Vagina (tissue), 2 donors: ENCODE data around the gene SGCD. TPM values are rescaled to one million over a fixed set of nuclear protein-coding genes. Genes with fewer than 3 reads are reported as not detected.

Experiments
- DNase-seq, 2 donors: peaks; one replicate each; pipeline ENCODE4 v3.0.0-alpha.2; 2017; ENCODE audit errors: extremely low spot score in 2 of 2
- H3K27ac ChIP-seq: fragments of 200-600 bp; sonication (generic); one replicate; pipeline ENCODE4 v1.5.1; 2019
- H3K27me3 ChIP-seq: fragments of 200-600 bp; sonication (generic); one replicate; pipeline ENCODE4 v1.5.1; 2019
- H3K36me3 ChIP-seq, 2 donors: fragments of 200-600 bp; sonication (generic); one replicate each; pipeline ENCODE4 v1.5.1; 2017 to 2019
- H3K4me1 ChIP-seq: fragments of 200-600 bp; sonication (generic); one replicate; pipeline ENCODE4 v1.5.1; 2019
- H3K4me3 ChIP-seq, 2 donors: fragments of 200-600 bp; sonication (generic); 1 replicate in 1 of 2; 2 replicates in 1 of 2; pipeline ENCODE4 v1.5.1; 2016 to 2019
- H3K9me3 ChIP-seq: fragments of 200-600 bp; sonication (generic); one replicate; pipeline ENCODE4 v1.5.1; 2019
- POLR2A ChIP-seq, 2 donors: fragments of 450-650 bp; IDR thresholded peaks; one replicate each; pipeline ENCODE4 v1.6.1; 2017; ENCODE audit warnings: antibody characterized with exemption in 2 of 2, mild to moderate bottlenecking in 2 of 2, moderate library complexity in 2 of 2
- POLR2AphosphoS5 ChIP-seq, 2 donors: sonication (generic); formaldehyde crosslinking; IDR thresholded peaks; one replicate each; pipeline ENCODE4 v1.9.0; 2017; ENCODE audit warnings: antibody characterized with exemption in 2 of 2, mild to moderate bottlenecking in 2 of 2, low read depth in 1 of 2; ENCODE audit not compliant: insufficient read depth in 1 of 2
- intact Hi-C: fragments of 100-400 bp; cut with DNase I; formaldehyde crosslinking; loops from one replicate; pipeline ENCODE4 v1.15.1; 2023
- total RNA-seq: library from RNA; depleted of rRNA; stranded (reverse); fragments of >200 nt; gene quantifications from one replicate; pipeline ENCODE4 v1.2.3, GENCODE V29; 2016
- TF ChIP-seq, protein P1 (sequence below), 3 experiments: fragments of 450-650 bp in 2 of 3; fragments of 200-600 bp in 1 of 3; sonication (generic) in 1 of 3; IDR thresholded peaks; one replicate each; pipeline ENCODE4 v1.5.1; 2017 to 2019; ENCODE audit warnings: antibody characterized with exemption in 3 of 3, mild to moderate bottlenecking in 2 of 3, moderate library complexity in 2 of 3

The SGCD gene
- total RNA-seq, 1 donor from 2014 or later = 6.9 TPM

DNA sequence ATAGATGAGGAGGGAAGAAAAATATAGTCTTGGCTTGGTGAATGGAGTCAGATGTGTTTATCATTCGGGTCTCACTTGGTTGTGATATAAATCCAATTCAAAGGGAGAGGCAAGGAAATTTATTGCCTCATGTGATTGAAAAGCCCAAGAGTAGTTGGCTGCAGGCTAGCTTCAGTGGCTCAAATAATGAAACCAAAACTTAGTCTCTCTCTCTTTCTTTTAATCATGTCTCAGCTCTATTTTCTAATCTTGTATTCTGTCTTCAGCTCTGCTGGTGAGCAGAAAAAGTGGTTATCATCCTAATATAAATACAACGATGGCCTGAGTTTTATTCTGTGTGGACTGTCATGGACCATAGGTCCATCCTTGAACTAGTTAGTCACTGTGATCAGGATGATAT is 288.9 kb downstream of the SGCD start:
- Histone ChIP-seq H3K27ac (no peak overlapping the region), H3K9me3 (peaks cover under 1% of the 10 kb centered on the region), H3K4me1 (no peaks in the 10 kb centered on the region), H3K4me3 (no peak overlapping the region), H3K36me3 (no peaks in the 10 kb centered on the region), H3K27me3 (no peaks in the 10 kb centered on the region)
- DNase-seq = no peak
- TF ChIP-seq, protein P1, sequence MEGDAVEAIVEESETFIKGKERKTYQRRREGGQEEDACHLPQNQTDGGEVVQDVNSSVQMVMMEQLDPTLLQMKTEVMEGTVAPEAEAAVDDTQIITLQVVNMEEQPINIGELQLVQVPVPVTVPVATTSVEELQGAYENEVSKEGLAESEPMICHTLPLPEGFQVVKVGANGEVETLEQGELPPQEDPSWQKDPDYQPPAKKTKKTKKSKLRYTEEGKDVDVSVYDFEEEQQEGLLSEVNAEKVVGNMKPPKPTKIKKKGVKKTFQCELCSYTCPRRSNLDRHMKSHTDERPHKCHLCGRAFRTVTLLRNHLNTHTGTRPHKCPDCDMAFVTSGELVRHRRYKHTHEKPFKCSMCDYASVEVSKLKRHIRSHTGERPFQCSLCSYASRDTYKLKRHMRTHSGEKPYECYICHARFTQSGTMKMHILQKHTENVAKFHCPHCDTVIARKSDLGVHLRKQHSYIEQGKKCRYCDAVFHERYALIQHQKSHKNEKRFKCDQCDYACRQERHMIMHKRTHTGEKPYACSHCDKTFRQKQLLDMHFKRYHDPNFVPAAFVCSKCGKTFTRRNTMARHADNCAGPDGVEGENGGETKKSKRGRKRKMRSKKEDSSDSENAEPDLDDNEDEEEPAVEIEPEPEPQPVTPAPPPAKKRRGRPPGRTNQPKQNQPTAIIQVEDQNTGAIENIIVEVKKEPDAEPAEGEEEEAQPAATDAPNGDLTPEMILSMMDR (IDR thresholded peaks at IDR 0.05) = no peak
- TF ChIP-seq POLR2A (IDR thresholded peaks at IDR 0.05) = no peak
- no peak for TF ChIP-seq POLR2AphosphoS5 (IDR thresholded peaks at IDR 0.05; ENCODE audit: insufficient read depth in 1 of 2, low read depth in 1 of 2)
- intact Hi-C loops = no loop called here

DNA sequence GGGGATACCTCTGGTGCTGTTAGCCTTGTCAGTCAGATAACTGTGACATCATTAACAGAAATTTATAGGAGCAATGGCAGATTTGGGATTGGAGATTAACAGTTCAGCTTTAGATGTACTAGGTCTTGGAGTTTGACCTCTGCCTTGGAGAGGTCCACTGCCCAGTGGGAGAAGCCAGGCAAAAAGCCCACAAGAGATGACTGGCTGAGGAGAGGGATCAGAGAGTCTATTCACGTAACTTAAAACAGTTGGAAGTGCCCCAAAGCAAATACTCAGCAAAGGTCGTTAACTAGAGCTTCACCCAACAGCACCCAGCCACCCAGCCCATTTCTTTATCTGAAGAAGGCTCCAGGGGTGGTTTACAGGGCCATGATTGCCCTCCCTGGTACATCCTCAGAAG is 290.5 kb downstream of the SGCD start:
- Histone ChIP-seq H3K4me1 (no peaks in the 10 kb centered on the region), H3K27ac (no peak overlapping the region), H3K4me3 (no peak overlapping the region), H3K36me3 (no peaks in the 10 kb centered on the region), H3K9me3 (no peaks in the 10 kb centered on the region), H3K27me3 (no peaks in the 10 kb centered on the region)
- no peak for DNase-seq
- TF ChIP-seq, protein P1 (IDR thresholded peaks at IDR 0.05) = no peak
- no peak for TF ChIP-seq POLR2A (IDR thresholded peaks at IDR 0.05)
- no peak for TF ChIP-seq POLR2AphosphoS5 (IDR thresholded peaks at IDR 0.05; ENCODE audit: insufficient read depth in 1 of 2, low read depth in 1 of 2)
- intact Hi-C loops = no loop called here

DNA sequence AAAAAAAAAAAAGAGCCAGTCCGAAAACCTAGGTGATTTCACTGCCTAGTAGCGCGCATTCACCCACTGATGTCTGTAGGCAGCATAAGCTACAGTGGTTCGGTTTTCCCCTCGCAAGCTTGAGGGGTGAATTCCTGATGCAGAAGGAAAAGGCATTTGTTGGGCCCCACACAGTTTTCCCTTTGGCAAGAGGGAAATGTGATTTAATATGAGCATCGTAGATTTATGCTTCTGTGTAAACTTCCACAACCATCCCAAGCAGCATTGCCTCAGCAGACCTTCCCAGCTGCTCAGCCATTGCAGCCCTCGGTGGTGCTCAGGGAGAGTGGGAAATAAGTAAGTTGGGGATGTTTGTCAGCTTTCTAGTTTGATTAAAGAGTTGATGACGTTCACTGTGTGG is 291.6 kb downstream of the SGCD start:
- TF ChIP-seq, protein P1 (IDR thresholded peaks at IDR 0.05) = no peak
- TF ChIP-seq POLR2A (IDR thresholded peaks at IDR 0.05) = no peak
- no peak for TF ChIP-seq POLR2AphosphoS5 (IDR thresholded peaks at IDR 0.05; ENCODE audit: insufficient read depth in 1 of 2, low read depth in 1 of 2)
- no peak overlapping the region for H3K27ac ChIP-seq
- H3K9me3 ChIP-seq = no peaks in the 10 kb centered on the region
- intact Hi-C loops = no loop called here
- no peaks in the 10 kb centered on the region for H3K36me3 ChIP-seq
- no peak overlapping the region for H3K4me3 ChIP-seq
- H3K27me3 ChIP-seq = no peaks in the 10 kb centered on the region
- H3K4me1 ChIP-seq = no peaks in the 10 kb centered on the region
- DNase-seq = no peak

DNA sequence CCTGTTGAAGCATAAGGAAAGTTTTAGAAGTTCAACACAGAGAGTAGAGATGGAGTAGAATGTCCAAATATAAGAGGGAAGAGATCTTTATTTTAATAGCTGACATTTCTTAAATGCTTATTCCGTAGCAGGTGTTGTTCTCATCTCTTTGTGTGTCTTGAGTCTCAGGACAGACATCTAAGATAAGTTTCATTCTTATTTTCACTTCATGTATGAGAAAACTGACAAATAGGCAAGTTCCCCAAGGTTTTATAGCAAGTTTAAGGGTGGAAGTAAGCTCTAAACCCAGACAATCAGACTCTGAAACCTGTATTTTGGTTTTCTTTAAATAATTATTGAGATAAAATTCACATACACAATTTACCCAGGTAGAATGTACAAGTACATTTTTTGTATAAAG is 294.8 kb downstream of the SGCD start:
- Histone ChIP-seq H3K4me3 (no peak overlapping the region), H3K27ac (no peak overlapping the region), H3K27me3 (no peaks in the 10 kb centered on the region), H3K36me3 (no peaks in the 10 kb centered on the region), H3K4me1 (no peaks in the 10 kb centered on the region), H3K9me3 (no peaks in the 10 kb centered on the region)
- intact Hi-C loops = no loop called here
- TF ChIP-seq, protein P1 (IDR thresholded peaks at IDR 0.05) = no peak
- TF ChIP-seq POLR2AphosphoS5 (IDR thresholded peaks at IDR 0.05; ENCODE audit: insufficient read depth in 1 of 2, low read depth in 1 of 2) (no peak), POLR2A (IDR thresholded peaks at IDR 0.05) (no peak)
- DNase-seq = no peak

DNA sequence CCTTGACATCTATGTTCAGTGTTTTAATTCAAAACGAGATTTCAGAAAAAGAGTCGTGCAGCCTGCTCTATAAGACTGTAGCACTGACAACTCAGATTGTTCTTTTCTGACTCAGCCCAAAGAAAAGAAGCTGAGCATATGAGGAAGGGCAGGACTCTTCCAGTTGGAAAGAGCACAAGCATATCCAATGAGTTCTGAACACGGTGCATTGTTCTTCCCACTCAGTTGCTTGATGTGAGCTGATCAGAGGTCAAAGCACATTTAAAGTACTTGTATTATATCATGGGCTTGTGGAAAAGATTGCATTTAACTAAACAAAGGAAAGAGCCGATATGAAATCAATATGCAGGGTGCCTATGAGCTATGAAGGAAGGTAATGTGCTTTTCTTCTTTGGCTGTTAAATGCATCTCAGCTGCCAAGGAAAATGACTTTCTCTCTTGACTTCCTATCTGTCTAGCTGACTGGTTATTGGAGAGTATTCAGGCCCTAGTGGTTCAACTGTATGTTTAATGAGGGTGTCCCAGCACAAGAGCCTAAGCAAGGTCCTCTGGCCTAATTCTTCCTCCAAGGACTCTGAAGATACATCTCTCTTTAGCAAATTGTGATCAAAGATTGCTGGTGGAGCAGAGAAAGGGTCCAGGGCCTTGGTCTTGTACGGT is 296.5 kb downstream of the SGCD start:
- no peaks in the 10 kb centered on the region for H3K27me3 ChIP-seq
- no peak for DNase-seq
- H3K4me3 ChIP-seq = no peak overlapping the region
- H3K27ac ChIP-seq = no peak overlapping the region
- TF ChIP-seq POLR2AphosphoS5 (IDR thresholded peaks at IDR 0.05; ENCODE audit: insufficient read depth in 1 of 2, low read depth in 1 of 2) (no peak), POLR2A (IDR thresholded peaks at IDR 0.05) (no peak)
- TF ChIP-seq, protein P1 (IDR thresholded peaks at IDR 0.05) = no peak
- no peaks in the 10 kb centered on the region for H3K9me3 ChIP-seq
- intact Hi-C loops = no loop called here
- H3K4me1 ChIP-seq = no peaks in the 10 kb centered on the region
- H3K36me3 ChIP-seq = no peaks in the 10 kb centered on the region
